HG03045 (cell line): ENCODE results near the gene EPB41L4A.
"Not testable (repeated sequence)": the region's sequence is repeated elsewhere in the genome, so short reads cannot be mapped to it uniquely, and the experiment has no call there.

Experiments used
- ATAC-seq: cut with Tn5 transposase; IDR thresholded peaks from one replicate; pipeline ENCODE4 v1.9.1; 2021; ENCODE audit warnings: mild to moderate bottlenecking, moderate library complexity; ENCODE audit not compliant: unreplicated experiment

The EPB41L4A gene

GRCh38 chr5:112217843-112218579 is 201.1 kb downstream of the EPB41L4A start:
- ATAC-seq: no peak

- ATAC-seq: no peak
Measured at GRCh38 chr5:112216140-112216539, 202.9 kb downstream of the EPB41L4A start.

- no peak for ATAC-seq
Measured at GRCh38 chr5:112210430-112211005, 208.6 kb downstream of the EPB41L4A start.

- ATAC-seq: no peak
Measured at GRCh38 chr5:112208699-112209615, 210.1 kb downstream of the EPB41L4A start.

- ATAC-seq: not testable (repeated sequence)
Measured at GRCh38 chr5:112208195-112208594, 210.9 kb downstream of the EPB41L4A start.

- no peak for ATAC-seq
Measured at GRCh38 chr5:112205846-112206245, 213.2 kb downstream of the EPB41L4A start.

- ATAC-seq: no peak
Measured at GRCh38 chr5:112203229-112203628, 215.8 kb downstream of the EPB41L4A start.

GRCh38 chr5:112202694-112203093 is 216.4 kb downstream of the EPB41L4A start:
- ATAC-seq: no peak

- no peak for ATAC-seq
Measured at GRCh38 chr5:112201141-112201540, 217.9 kb downstream of the EPB41L4A start.

GRCh38 chr5:112200131-112200530 is 218.9 kb downstream of the EPB41L4A start:
- no peak for ATAC-seq

- no peak for ATAC-seq
Measured at GRCh38 chr5:112196584-112196983, 222.5 kb downstream of the EPB41L4A start.

GRCh38 chr5:112195924-112196323 is 223.2 kb downstream of the EPB41L4A start:
- ATAC-seq: no peak

- no peak for ATAC-seq
Measured at GRCh38 chr5:112192866-112193265, 226.2 kb downstream of the EPB41L4A start.

- ATAC-seq: no peak
Measured at GRCh38 chr5:112192072-112192471, 227.0 kb downstream of the EPB41L4A start.

GRCh38 chr5:112189391-112189790 is 229.7 kb downstream of the EPB41L4A start:
- no peak for ATAC-seq

- ATAC-seq: no peak
Measured at GRCh38 chr5:112186401-112186990, 232.6 kb downstream of the EPB41L4A start.

- no peak for ATAC-seq
Measured at GRCh38 chr5:112183874-112184273, 235.2 kb downstream of the EPB41L4A start.

- no peak for ATAC-seq
Measured at GRCh38 chr5:112183103-112183711, 235.9 kb downstream of the EPB41L4A start.

- no peak for ATAC-seq
Measured at GRCh38 chr5:112179290-112179689, 239.8 kb downstream of the EPB41L4A start.

- ATAC-seq: peak; percentile 77
Measured at GRCh38 chr5:112174959-112175594, 244.0 kb downstream of the EPB41L4A start.
